IPS DF 19.7 (cell line): Measurements from ENCODE around the gene CIAO2A.
"Not testable (repeated sequence)": the region's sequence is repeated elsewhere in the genome, so short reads cannot be mapped to it uniquely, and the experiment has no call there.

ENCODE experiments used
- DNase-seq: peaks from one replicate; pipeline ENCODE4 v3.0.0-alpha.2; 2013; ENCODE audit warnings: low read depth, low spot score

The CIAO2A gene

GRCh38 chr15:64071931-64072765 lies 21.5 kb downstream of the CIAO2A start:
- DNase-seq = no peak

- no peak for DNase-seq
Observed at GRCh38 chr15:64070965-64071851, 22.4 kb downstream of the CIAO2A start.

GRCh38 chr15:64070106-64070505 lies 23.5 kb downstream of the CIAO2A start:
- no peak for DNase-seq

- DNase-seq = no peak
Observed at GRCh38 chr15:64068133-64068532, 25.5 kb downstream of the CIAO2A start.

GRCh38 chr15:64067564-64068030 lies 26.0 kb downstream of the CIAO2A start:
- DNase-seq = peak; percentile 40

GRCh38 chr15:64066451-64066850 lies 27.2 kb downstream of the CIAO2A start:
- no peak for DNase-seq

GRCh38 chr15:64060716-64061115 lies 32.9 kb downstream of the CIAO2A start:
- no peak for DNase-seq

- not testable (repeated sequence) for DNase-seq
Observed at GRCh38 chr15:64059104-64059503, 34.5 kb downstream of the CIAO2A start.

GRCh38 chr15:64058279-64058678 lies 35.4 kb downstream of the CIAO2A start:
- no peak for DNase-seq

GRCh38 chr15:64053674-64054073 lies 40.0 kb downstream of the CIAO2A start:
- not testable (repeated sequence) for DNase-seq

GRCh38 chr15:64052925-64053491 lies 40.6 kb downstream of the CIAO2A start:
- DNase-seq = no peak

- DNase-seq = no peak
Observed at GRCh38 chr15:64051407-64052259, 42.0 kb downstream of the CIAO2A start.

GRCh38 chr15:64051093-64051402 lies 42.6 kb downstream of the CIAO2A start:
- DNase-seq = no peak

- no peak for DNase-seq
Observed at GRCh38 chr15:64050281-64051092, 43.2 kb downstream of the CIAO2A start.

GRCh38 chr15:64048781-64049460 lies 44.7 kb downstream of the CIAO2A start:
- no peak for DNase-seq

- DNase-seq = no peak
Observed at GRCh38 chr15:64046421-64047153, 47.1 kb downstream of the CIAO2A start, which contains the start of gene DAPK2. DAPK2 (minus strand) TSS chr15:64046485; CDS start chr15:64040261, 6,224 bp downstream.

- no peak for DNase-seq
Observed at GRCh38 chr15:64045774-64046420, 47.7 kb downstream of the CIAO2A start.

- no peak for DNase-seq
Observed at GRCh38 chr15:64045101-64045435, 48.6 kb downstream of the CIAO2A start.
